Suppressor macrophage treated with lipopolysaccharide for 4 hours (primary cell): ENCODE results near the gene ADGRL4.
"Not testable (repeated sequence)": the region's sequence is repeated elsewhere in the genome, so short reads cannot be mapped to it uniquely, and the experiment has no call there.

Experiments
- DNase-seq: peaks from one replicate; pipeline ENCODE4 v3.0.0-alpha.2; 2020

The ADGRL4 gene

DNA sequence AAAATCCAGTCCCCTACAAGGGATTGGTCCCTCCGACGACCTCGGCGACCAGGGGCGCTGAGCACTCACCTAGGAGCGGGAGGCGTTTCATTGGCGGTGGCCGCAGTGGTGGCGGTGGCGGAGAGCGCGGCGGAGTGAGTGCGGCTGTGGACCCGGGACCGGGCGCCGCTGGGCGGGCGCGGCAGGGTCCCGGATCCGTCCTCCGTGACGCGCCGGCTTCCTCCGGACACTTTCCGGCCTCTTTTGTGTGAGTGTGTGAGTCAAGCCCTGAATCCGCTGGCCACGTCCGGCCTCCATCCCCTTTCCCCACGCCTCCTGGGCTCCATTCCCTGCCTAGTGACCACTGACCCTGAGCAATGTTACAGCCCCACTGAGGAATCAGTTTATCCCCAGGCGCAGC, at the start of gene ADGRL4:
Gene ADGRL4 (minus strand): TSS at position 167 of the 400 bp plus-strand sequence. CDS start 76 bp downstream, at position 91.
- no peak for DNase-seq

DNA sequence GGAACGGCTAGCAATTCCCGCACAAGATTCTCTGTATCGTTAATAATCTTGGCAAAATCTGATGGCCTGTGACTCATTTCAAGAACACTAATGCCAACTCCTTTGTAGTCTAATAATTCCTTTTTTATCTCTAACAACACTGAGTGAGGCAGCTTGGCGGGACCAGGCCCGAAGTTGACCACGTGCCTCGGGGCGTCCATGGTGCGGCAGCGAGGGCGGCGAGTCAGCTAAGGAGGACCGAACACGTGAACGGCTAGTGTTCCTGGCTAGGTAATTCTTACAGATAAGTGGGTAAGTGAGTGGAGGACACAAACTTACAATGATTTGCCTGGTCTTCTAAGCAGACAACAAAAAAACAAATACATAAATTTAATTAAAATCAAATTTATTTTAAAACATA, 49.3 kb upstream of the ADGRL4 start:
- DNase-seq: no peak

- peak; percentile 58 for DNase-seq
Measured at GRCh38 chr1:79052829-79053449, 46.4 kb upstream of the ADGRL4 start.

- DNase-seq: no peak
Measured at GRCh38 chr1:79044974-79045650, 38.6 kb upstream of the ADGRL4 start.

DNA sequence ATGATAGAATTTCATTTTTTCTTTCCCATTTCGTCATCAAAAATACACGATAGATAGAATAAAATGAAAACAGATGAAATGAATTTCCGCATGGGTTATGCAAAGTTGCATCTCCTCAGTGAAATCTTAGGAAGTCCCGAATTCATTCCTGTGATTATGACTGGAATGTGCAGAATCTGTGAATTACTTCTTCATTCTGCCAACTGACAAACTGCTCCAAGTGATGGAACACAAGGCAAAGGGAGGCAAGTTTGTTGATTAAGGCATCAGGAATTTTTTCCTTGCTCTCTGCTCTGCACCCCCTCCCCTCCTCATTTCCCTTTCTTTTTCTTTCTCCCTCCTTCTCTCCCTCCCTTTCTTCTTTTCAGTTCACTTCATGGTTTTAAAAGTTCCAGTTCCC, 37.0 kb upstream of the ADGRL4 start:
- no peak for DNase-seq

DNA sequence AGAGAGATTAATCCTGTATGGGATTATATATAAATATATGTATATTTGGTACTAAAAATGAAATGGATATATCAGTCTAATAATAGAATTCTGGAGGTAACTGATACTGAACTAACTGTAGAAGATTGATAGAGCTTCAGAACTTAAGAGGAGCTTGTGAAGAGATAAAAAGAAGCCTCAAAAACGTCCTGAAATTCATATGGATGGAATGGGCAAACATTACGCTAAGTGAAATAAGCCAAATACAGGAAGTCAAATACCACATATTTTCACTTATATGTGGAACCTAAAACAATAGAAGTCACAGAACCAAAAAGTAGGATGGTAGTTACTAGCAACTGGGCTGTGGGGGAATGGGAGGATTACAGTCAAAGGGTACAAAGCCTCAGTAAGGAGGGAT, 36.0 kb upstream of the ADGRL4 start:
- no peak for DNase-seq

GRCh38 chr1:79042117-79042516, 35.6 kb upstream of the ADGRL4 start:
- DNase-seq: peak; percentile 61

DNA sequence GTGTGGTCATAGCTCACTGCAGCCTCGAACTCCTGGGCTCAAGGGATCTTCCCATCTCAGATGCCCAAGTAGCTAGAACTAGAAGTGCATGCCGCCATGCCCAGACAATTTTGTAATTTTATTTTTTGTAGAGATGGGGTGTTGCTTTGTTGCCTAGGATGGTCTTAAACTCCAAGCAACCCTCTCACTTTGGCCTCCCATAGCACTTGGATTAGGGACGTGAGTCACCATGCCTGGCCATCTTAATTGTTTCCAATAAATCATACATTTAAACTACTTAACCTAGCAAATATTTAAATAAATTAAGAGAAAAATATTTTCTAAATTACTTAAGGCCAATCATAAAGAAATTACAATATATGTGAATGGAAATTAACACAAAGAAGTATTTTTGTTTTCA, 35.1 kb upstream of the ADGRL4 start:
- DNase-seq: no peak

- peak; percentile 68 for DNase-seq
Measured at GRCh38 chr1:79040424-79041082, 34.0 kb upstream of the ADGRL4 start.

DNA sequence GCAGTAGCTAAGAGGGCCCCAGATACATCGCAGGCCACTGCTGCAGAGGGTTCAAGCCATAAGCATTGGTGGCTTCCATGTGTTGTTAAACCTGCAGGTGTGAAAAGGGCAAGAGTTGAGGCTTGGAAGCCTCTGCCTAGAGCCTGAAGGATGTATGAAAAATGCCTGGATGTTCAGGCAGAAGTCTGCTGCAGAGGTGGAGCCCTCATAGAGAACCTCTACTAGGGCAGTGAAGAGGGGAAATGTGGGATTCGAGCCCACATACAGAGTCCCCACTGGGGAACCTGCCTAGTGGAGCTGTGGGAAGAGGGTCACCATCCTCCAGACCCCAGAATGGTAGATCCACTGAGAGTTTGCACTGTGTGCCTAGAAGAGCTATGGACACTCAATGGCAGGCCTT, 30.6 kb upstream of the ADGRL4 start:
- no peak for DNase-seq

DNA sequence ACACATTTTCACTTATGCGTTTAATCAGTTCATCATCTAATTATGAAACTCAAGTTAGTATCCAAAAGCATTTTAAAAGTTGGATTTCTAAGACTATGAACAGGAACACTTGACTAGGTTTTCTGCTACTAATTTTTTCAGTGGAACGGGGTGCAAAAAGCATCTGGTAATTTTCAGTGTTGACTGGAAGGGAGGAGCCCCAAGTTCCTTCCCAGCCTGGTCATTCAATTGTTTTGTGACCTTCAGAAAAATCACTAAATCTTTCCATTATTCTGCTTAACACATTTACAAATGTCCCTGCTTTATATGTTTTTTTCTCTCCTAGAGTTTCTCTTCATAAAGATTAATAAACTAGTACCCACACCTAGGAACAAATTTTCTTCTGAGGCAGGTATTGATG, 6.0 kb upstream of the ADGRL4 start:
- no peak for DNase-seq

GRCh38 chr1:79010589-79010988, 4.1 kb upstream of the ADGRL4 start:
- DNase-seq: no peak

GRCh38 chr1:79005945-79006344, 585 bp downstream of the ADGRL4 start:
- no peak for DNase-seq

DNA sequence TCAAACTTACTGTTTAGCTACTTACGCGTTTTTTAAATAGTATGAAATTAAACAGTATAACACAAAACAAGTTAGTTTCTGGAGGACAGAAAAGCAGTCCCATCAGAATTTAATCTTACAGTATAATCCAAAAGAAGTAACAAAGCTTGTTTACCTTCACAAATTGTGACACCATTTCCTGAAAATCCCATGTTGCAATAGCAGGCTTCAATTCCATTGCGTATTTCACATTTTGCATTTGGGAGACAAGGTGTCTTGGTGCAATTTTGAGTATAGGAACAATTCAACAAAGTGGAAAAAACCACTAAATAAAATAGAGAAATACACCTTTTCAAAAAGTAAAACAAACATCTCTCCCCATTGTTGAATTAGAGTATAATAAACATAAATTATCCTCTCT, 1.6 kb downstream of the ADGRL4 start:
- DNase-seq: no peak

- no peak for DNase-seq
Measured at GRCh38 chr1:78996791-78997190, 9.7 kb downstream of the ADGRL4 start.

GRCh38 chr1:78987042-78987441, 19.5 kb downstream of the ADGRL4 start:
- DNase-seq: no peak

GRCh38 chr1:78980511-78980910, 26.0 kb downstream of the ADGRL4 start:
- no peak for DNase-seq

DNA sequence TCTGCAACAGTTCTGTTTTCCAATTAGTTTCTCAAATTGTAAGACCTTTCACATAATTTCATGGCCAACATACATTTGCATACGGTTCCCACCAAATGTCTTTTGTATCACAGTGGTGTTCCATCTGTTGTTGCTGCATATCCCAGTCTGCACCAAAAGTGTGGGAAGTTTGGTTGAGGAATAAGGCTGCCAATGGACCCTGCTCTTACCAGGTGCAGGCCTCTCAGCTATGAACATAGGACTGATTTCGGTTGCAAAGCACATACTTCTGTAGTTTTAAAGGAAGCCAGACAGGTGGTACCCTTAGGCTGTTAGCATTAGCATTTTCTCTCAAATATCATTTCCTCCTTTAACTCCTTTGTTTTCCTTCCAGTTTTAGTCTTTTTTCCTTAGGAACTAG, 33.8 kb downstream of the ADGRL4 start:
- DNase-seq: no peak

GRCh38 chr1:78967091-78967490, 39.4 kb downstream of the ADGRL4 start:
- DNase-seq: not testable (repeated sequence)

GRCh38 chr1:78958711-78959110, 47.8 kb downstream of the ADGRL4 start:
- DNase-seq: no peak

- DNase-seq: no peak
Measured at GRCh38 chr1:78950826-78951225, 55.7 kb downstream of the ADGRL4 start.

DNA sequence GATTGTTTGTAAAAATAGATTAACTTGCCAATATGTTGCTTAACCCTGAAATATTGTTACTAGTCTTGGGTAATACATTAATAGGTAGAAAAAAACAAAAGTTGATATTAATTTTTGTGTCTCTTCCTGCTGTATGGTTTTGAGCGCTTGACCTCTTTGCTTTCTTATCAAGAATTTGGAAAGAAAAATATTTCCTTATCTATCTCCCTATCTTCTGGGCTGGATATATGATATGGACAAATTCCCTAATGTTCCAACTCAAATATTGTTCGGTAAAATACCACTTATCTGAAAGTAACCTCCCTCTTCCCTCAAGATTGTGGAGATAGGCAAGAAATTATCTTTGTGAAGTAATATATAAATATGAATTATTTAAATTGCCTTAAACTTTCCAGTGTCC, 57.3 kb downstream of the ADGRL4 start:
- DNase-seq: no peak

DNA sequence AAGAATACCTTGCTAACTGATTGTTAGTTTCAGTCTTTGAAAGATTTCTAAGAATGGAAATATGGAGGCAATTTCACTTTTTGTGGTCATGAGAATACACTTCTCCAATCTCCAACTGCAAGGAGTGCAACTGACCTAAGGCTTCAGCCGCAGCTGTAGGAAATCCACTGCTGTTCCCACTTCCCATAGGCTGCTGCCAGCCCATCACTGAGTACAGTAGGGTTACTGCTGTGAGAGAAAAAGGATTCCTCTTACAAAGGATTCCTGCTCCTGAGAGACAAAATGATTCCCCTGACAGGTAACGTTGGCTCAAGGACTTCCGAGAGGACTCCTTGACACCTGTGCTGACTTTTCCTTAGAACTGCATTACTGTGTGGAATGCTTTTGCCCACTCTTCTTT, 87.4 kb downstream of the ADGRL4 start:
- no peak for DNase-seq

- no peak for DNase-seq
Measured at GRCh38 chr1:78918157-78918556, 88.4 kb downstream of the ADGRL4 start.
